NCI-H82 treated with DMSO at 0.1 percent for 48 hours (cell line): ENCODE results near the gene BRF1.
"Not testable (repeated sequence)": the region's sequence is repeated elsewhere in the genome, so short reads cannot be mapped to it uniquely, and the experiment has no call there.

Experiments
- DNase-seq: peaks from one replicate; lab custom pipeline; 2025; ENCODE audit not compliant: unreplicated experiment; lab: John Stamatoyannopoulos, UW

Gene BRF1, protein sequence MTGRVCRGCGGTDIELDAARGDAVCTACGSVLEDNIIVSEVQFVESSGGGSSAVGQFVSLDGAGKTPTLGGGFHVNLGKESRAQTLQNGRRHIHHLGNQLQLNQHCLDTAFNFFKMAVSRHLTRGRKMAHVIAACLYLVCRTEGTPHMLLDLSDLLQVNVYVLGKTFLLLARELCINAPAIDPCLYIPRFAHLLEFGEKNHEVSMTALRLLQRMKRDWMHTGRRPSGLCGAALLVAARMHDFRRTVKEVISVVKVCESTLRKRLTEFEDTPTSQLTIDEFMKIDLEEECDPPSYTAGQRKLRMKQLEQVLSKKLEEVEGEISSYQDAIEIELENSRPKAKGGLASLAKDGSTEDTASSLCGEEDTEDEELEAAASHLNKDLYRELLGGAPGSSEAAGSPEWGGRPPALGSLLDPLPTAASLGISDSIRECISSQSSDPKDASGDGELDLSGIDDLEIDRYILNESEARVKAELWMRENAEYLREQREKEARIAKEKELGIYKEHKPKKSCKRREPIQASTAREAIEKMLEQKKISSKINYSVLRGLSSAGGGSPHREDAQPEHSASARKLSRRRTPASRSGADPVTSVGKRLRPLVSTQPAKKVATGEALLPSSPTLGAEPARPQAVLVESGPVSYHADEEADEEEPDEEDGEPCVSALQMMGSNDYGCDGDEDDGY

DNA sequence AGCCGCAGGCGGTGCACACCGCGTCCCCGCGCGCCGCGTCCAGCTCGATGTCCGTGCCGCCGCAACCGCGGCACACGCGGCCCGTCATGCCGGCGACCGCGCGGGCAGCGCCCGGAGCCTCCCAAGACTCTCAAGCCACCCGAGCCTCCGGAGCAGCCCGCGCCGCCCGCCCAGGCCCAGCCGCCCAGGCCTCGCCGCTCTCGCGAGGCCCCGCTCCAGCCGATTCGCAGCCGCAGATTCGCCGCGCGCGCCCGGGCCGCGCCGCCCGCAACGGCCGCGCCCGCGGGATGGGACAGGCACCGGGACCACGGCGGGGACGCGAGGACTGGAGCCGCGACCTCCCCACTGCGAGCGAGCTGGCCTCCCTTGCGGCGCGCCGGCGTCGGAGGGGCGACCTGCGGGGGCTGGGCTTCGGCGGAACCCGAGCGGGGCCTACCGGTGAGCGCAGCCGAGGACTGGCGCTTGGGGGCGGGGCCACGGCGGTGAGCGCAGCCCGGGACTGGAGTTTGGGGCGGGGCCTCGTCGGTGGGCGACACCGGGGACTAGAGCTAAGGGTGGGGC, at the start of gene BRF1:
TSS of gene BRF1 (minus strand) at position 460 of the 561 bp plus-strand sequence. CDS start at position 88, 372 bp downstream.
- peak; percentile 74 for DNase-seq

DNA sequence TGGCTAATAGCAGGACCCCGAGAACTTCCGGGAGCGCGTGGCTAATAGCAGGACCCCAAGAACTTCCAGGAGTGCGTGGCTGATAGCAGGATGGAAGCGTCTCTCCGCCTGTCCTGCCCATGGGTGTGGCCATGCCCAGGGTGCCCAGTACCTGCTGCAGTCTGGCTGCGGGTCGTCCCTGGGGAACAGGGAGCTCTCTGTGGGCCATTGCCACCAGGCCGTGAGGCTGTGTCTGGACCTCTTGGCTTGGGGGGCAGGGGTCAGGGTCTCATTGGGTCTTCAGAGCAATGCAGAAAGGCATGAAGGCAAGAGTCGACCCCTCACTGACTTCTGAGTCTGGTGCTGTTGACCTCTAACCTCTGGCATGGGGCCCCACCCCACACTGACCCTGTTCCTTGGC, 49.2 kb upstream of the BRF1 start:
- DNase-seq, result no peak

DNA sequence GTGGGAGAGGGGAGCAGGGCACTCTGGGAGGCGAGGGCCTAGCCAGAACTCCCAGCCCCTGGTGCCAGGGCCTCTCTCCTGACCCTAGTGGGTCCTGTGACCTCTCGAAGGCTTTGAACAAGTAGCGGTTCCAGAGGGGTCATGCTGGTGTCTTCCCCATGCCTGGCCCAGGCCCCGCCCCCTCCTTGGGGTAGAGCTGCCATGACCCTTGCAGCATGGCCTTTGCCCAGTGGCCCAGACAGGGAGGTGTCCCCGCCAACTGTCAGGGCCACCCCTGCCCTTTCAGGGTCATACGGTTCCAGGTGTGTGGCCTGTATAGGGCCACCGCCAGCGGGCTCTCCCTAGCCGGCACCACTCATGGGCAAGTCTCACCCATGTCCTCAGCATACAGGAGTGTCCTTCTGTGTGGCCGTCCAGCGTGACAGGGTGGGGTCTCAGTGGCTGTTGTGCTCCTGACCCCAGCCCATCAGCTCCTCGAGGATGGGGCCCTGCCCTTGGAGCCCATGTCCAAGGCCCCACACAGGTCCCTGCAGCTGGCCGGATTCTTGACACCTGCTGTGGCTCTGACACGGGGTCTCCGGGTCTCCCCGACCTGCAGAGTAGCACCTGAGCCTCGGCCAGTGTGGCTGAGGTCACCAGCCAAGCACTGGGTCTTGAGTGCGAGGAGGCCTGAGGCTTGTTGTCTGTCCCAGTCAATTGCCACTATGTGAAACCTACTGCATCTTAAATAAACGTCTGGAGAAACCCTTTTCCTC, 48.3 kb upstream of the BRF1 start:
- no peak for DNase-seq

DNA sequence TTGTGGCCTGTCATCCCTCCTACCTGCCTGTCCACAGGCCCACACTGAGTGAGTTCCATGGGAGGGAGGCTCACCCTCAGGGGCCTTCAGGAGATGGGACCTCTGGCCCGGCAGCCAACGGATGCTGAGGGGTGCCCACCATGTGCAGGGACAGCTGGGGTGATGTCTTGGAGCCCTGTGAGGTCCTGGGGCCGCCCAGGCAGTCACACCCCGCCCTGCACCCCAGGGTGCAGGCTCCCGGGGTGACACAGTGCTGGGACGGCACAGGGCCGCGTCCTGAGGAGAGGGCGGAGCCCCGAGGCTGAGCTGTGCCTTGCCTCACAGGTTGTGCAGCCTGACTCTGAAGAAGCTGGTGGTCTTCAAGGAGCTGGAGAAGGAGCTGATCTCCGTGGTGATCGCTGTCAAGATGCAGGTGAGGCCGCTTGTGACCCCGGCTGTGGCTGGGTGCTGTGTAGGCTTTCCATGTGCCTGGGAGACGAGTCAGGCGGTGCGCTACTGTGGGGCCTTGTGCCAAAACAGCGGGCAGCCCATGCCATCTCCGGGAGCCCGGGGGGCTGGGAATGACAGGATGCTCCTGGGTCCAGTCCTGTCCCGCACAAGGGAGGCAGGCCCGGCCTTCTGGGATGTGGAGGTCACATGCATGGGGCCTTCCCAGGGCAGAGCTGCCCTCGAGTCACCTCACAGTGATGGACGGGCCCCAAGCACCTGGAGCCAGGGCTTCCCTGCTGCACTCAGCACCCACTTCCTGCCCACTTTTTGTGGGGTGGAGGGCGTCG, 47.6 kb upstream of the BRF1 start:
- DNase-seq, result no peak

- no peak for DNase-seq
These were observed 46.8 kb upstream of the BRF1 start for GRCh38 chr14:105347587-105347968.

GRCh38 chr14:105346876-105347586, 46.2 kb upstream of the BRF1 start:
- no peak for DNase-seq

DNA sequence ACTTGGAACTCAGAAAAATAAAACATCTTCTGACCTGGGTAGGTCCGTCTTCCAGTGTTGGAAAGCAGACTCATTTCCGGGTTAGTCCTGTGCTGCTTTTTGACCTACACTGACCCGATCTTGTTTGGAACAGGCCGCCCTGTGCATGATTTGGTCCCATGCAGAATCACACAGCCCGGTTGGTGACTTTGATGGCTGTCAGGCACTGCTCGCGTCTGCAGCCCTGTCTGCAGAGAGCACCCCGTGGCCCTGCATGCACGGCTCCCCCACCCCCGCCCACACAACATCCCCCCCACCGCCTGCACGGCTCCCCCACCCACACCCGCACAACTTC, 45.4 kb upstream of the BRF1 start:
- DNase-seq, result no peak

GRCh38 chr14:105343194-105343593, 42.4 kb upstream of the BRF1 start:
- no peak for DNase-seq

GRCh38 chr14:105340821-105341733, 40.3 kb upstream of the BRF1 start:
- no peak for DNase-seq

- no peak for DNase-seq
These were observed 37.4 kb upstream of the BRF1 start for GRCh38 chr14:105337966-105338741.

DNA sequence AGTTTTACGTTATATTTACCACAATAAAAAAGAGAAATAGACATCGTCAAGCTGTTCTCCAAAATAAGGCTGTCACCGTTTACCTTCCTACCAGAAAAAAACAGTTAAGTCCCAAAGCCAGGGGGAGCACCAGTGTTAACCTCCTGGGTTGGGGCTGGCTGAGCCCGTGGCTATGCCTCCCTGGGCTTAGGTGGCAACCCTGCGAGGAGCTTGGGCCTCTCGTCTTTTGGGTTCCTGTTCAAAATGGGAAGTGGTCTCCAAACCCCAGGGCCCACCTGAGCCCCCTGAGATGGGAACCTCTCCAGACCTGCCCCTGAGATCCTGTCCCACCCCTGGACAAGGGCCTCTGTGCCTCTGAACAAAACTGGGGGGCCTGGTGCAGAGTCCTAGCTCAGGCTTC, 36.6 kb upstream of the BRF1 start:
- DNase-seq, result no peak

- no peak for DNase-seq
These were observed 35.9 kb upstream of the BRF1 start for GRCh38 chr14:105336477-105337287.

DNA sequence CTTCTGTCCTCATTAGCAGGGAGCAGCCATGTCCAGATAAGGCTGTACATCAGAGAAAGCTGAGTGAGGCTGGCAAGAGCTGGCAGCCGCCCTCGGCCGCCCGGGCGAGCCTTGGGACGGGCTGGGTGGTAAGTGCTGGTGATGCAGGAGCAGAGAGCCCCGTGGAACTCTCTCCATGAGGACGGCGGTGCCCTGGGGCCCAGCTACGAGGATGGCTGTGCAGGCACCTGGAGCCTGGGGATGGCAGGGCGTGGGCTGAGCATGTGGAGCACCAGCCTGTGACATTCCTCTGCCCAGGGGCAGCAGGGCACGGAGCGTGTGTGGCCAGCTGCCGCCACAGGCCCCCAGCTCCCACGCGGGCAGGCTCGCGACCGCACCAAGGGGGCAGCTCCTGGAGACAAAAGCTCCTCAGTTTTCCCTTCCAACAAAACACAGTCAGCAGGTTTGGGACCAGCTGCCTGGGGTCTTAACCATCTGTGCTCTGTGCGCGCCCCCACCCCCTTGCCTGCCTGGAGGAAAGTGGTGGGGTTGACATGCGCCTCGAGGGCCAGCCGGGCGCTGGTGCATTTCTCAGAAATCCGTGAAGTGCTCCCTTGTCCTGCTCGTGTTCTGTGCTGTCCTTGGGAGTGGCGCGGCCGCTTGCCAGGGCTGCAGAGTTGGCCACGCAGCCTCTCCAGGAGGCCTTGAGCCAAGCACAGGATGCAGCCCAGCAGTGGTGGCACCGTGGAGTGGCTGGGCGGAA, 35.1 kb upstream of the BRF1 start:
- DNase-seq, result no peak

DNA sequence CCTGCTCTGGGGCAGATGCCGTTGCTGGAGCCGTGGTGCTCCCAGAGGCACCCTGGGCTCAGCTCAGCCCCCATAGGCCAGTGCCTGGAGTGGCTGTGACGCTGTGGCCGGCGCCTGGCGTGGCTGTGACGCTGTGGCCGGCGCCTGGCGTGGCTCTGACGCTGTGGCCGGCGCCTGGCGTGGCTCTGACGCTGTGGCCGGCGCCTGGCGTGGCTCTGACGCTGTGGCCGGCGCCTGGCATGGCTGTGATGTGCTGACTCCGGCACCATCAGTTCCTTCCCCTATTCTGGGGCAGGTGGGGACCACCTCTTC, 34.4 kb upstream of the BRF1 start:
- not testable (repeated sequence) for DNase-seq

DNA sequence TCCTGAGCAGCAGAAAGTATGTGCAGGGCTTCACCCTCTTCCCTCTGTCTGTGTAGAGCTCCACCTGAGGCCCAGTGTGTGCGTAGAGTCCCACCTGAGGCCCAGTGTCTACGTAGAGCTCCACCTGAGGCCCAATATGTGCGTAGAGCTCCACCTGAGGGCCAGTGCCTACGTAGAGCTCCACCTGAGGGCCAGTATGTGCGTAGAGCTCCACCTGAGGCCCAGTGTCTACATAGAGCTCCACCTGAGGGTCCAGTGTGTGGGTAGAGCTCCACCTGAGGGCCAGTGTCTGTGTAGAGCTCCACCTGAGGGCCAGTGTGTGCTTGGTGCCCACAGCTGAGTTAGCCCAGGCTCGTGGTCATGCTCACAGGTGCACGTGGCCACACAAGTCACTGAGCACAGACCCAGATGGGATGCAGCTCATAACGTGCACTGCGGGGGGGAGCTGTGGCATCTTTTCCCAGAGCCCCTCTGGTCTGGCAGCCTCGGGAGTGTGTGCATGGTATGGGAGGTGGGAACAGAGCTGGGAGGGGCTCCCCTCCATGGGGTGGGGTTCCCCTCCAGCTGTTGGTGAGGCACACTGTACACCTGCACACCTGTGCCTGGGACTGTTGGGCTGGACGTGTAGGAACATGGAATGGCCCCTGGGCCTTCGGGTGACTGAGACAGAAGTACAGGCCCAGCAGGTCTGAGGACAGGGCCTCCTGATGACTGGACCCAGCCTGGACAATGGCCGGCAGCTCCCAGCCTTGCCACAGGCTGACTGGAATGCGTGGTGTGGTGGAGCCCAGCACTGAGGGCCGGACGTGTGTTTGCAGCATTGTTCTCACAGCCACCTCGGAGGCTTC, 33.8 kb upstream of the BRF1 start:
- no peak for DNase-seq
